Brain microvascular endothelial cell (primary cell): Measurements from ENCODE around the gene UBE2L6.

Experiments
- DNase-seq: peaks from one replicate; pipeline ENCODE4 v3.0.0-alpha.2; 2020
- H3K27ac ChIP-seq: fragments of 250-450 bp; sonication (Bioruptor Pico); 2 replicates; pipeline ENCODE4 v1.5.1; 2020; ENCODE audit warnings: mild to moderate bottlenecking, moderate library complexity
- H3K27me3 ChIP-seq: fragments of 250-450 bp; sonication (Bioruptor Pico); replicated peaks from 2 replicates; pipeline ENCODE4 v1.5.1; 2020; ENCODE audit warnings: mild to moderate bottlenecking
- H3K36me3 ChIP-seq: fragments of 250-450 bp; sonication (Bioruptor Pico); replicated peaks from 2 replicates; pipeline ENCODE4 v1.5.1; 2020; ENCODE audit warnings: mild to moderate bottlenecking
- H3K4me3 ChIP-seq: 2 replicates; pipeline ENCODE4 v1.5.1; 2011; ENCODE audit warnings: low read depth, mild to moderate bottlenecking, control low read depth, low read length, moderate library complexity
- CTCF ChIP-seq: IDR thresholded peaks from 2 replicates; pipeline ENCODE4 v1.5.1; 2011; ENCODE audit warnings: low read depth, mild to moderate bottlenecking, moderate library complexity, low read length, control low read depth, inconsistent platforms; ENCODE audit errors: missing control alignments
- in situ Hi-C: cut with HindIII; loops from 2 replicates; pipeline ENCODE4 v1.10.0; 2017; ENCODE audit warnings: low sequenced_read_pairs, low pct_ligation_motif_present

The UBE2L6 gene

GRCh38 chr11:57545883-57546282 lies 21.6 kb downstream of the UBE2L6 start:
- Histone ChIP-seq H3K4me3 (no peak overlapping the region), H3K27ac (no peak overlapping the region), H3K27me3 (no peaks in the 10 kb centered on the region), H3K36me3 (no peaks in the 10 kb centered on the region)
- DNase-seq: no peak
- TF ChIP-seq CTCF: no peak
- in situ Hi-C loops: no loop called here

- H3K4me3 ChIP-seq: no peak overlapping the region
- H3K27me3 ChIP-seq: no peaks in the 10 kb centered on the region
- no peak for TF ChIP-seq CTCF
- no peaks in the 10 kb centered on the region for H3K36me3 ChIP-seq
- no peak for DNase-seq
- in situ Hi-C loops: no loop called here
- H3K27ac ChIP-seq: no peak overlapping the region
Measured at GRCh38 chr11:57544566-57544965, 22.9 kb downstream of the UBE2L6 start.

GRCh38 chr11:57543593-57543992 lies 23.9 kb downstream of the UBE2L6 start:
- no peak overlapping the region for H3K4me3 ChIP-seq
- TF ChIP-seq CTCF: no peak

GRCh38 chr11:57542582-57542981 lies 24.9 kb downstream of the UBE2L6 start:
- no peaks in the 10 kb centered on the region for H3K36me3 ChIP-seq
- H3K27ac ChIP-seq: no peak overlapping the region
- H3K27me3 ChIP-seq: no peaks in the 10 kb centered on the region
- DNase-seq: no peak
- in situ Hi-C loops: no loop called here
- TF ChIP-seq CTCF: no peak
- no peak overlapping the region for H3K4me3 ChIP-seq

More at GRCh38 chr11:57543593-57543992, 23.9 kb downstream of the UBE2L6 start:
- Histone ChIP-seq H3K27ac (no peak overlapping the region), H3K27me3 (no peaks in the 10 kb centered on the region), H3K36me3 (no peaks in the 10 kb centered on the region)
- in situ Hi-C loops: no loop called here
- DNase-seq: no peak

- DNase-seq: no peak
- no peak overlapping the region for H3K27ac ChIP-seq
- no peaks in the 10 kb centered on the region for H3K27me3 ChIP-seq
- no peaks in the 10 kb centered on the region for H3K36me3 ChIP-seq
- H3K4me3 ChIP-seq: no peak overlapping the region
- in situ Hi-C loops: no loop called here
- TF ChIP-seq CTCF: no peak
Measured at GRCh38 chr11:57541169-57541568, 26.3 kb downstream of the UBE2L6 start.

- DNase-seq: no peak
- no peaks in the 10 kb centered on the region for H3K27me3 ChIP-seq
- no peak overlapping the region for H3K27ac ChIP-seq
- H3K36me3 ChIP-seq: no peaks in the 10 kb centered on the region
- H3K4me3 ChIP-seq: no peak overlapping the region
- TF ChIP-seq CTCF: no peak
- in situ Hi-C loops: no loop called here
Measured at GRCh38 chr11:57539342-57539741, 28.1 kb downstream of the UBE2L6 start.
